Measurements from ENCODE around the gene MTMR6.

Gene MTMR6

DNA sequence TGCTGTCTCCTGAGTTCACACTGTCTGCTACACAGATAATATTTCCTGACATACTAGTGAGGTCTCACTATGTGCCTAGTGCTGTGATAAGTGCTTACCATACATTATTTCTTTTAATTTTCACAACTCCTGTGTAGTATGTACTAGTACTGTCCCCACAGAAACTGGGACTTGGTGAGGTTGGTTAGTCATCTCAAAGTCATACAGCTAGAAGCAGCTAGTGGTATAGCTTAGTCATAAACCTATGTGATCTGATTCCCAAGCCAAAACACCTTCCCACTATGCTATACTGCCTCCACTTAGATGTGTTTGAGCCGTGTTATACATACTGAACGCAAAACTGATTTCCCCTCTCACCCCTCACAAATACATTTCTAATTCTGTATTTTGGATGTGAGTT, 10.5 kb downstream of the MTMR6 start:
- no peak for DNase-seq

GRCh38 chr13:25268561-25268960, 18.7 kb downstream of the MTMR6 start:
- no peak for DNase-seq

DNA sequence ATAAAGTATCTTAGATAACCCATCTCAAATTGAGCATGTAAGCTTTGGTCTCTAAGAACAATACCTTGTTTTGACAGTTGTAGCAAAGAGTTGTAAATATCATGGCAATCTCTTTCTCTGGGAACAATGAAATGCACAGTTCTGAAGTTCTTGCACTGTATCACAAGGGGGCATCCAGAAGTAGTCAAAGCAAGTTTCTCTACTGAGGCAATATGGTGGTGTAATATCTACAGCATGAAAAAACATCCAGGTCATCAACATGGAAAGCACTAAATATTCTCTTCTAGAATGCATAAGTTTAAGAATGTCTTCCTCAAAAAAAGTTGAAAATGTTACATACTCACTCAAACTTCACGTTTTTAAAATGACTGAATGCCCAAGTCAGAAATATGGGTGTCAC, 19.6 kb downstream of the MTMR6 start:
- DNase-seq, result no peak

DNA sequence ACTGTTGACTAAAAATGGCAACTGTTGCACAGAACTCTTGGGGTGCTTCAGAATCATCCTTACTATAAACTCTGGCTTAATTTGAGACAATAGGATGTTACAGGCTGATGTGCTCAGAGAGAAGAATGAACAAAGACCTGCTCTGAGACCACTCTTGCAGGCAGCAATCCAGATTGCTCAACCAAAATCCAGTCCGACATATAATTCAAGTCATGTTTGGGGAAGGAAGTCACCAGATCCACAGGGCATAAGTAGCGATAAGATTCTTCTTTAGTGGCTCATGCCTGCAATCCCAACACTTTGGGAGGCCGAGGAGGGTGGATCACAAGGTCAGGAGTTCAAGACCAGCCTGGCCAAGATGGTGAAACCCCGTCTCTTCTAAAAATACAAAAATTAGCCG, 20.6 kb downstream of the MTMR6 start:
- no peak for DNase-seq

DNA sequence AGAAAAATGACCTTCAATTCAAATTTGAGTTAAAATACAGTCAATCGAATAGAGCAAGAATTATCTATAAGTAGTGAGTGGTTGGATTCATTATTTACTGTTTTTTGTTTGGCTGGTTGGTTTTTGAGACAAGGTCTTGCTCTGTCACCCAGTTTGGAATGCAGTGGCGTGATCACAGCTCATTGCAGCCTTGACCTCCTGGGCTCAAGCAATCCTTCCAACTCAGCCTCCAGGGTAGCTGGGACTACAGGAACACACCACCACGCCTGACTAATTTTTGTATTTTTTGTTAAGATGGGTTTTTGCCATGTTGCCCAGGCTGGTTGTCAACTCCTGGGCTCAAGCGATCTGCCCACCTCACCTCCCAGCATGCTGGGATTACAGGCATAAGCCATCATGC, 25.0 kb downstream of the MTMR6 start:
- DNase-seq, result no peak

DNA sequence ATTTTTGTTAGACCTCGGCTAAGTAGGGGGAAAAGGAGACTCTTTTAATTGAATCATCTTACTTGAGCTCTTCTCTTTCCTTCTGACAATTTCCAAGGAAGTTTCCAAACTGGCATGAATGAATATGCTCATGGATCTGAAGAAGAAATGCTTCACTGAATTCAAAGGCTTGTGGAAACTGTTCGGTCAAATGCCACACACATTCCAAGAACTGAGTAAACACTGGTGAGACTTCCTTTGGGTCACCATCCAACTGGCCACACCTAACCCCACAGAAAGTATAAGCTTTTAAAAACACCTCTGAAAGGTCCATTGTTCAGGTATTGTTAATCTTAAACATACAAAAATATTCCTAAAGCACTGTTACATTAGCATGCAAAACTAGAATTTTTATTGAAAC, 33.6 kb downstream of the MTMR6 start:
- no peak for DNase-seq

DNA sequence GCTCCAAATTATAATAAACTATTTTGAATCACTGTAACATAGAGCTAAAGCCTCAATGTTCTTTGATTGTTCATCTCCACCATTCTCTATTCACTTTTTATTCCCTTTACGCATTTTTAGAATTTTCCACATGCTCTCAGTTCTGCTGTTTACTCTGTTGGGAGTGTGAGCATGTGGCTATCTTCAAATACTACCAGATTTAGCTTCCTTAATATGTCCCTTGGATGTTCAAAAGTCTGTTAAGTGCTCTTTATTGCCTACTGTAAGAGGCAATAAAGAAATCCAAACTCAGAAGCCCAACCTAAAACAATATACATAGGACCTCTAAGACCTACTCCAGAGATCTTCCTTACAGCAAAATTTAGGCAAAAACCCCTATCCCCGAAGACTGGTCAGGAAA, 34.5 kb downstream of the MTMR6 start:
- no peak for DNase-seq

- no peak for DNase-seq
These were observed 35.1 kb downstream of the MTMR6 start for GRCh38 chr13:25252225-25252624.

DNA sequence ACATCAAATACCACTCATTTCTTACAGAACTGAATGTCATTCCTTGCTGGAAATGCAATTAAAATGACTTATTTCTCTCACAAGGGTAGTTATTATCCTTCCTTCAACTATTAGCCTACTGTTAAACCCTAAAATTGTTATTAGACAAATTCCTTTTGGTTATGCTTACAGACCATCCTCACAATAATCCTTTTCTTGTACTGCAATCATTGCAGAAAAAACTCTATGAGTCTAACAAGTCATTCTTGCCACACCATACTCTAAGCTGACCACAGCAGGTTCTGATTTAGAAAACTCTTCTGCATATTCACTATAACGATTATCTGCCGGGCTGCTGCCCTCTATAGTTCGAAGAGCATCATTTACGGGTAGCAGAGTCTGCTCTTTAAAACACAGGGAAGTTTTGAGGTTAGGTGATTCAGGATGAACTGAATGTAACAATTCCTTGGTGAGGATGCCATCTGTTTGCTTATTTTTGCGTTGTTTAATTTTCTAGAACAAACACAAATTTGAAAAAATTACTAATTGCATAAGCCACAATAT, 38.2 kb downstream of the MTMR6 start:
- no peak for DNase-seq

DNA sequence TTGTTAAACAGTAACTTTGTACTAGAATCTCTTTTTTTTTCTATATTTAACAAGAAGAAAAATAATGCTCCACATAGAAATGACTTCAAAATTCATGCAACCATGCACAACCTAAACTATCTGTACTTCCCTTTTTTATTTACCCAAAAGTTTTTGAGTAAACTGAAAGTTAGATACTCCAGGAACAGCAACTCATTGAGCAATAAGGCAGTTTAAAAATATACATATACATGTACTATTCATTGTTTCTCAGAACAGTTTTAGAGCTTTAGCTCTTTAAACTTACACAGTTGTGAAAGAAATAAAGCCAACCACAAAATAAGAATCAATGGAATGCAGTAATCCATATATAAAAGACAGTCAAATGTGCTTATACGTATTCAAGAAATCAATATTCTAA, 39.2 kb downstream of the MTMR6 start:
- DNase-seq, result no peak

DNA sequence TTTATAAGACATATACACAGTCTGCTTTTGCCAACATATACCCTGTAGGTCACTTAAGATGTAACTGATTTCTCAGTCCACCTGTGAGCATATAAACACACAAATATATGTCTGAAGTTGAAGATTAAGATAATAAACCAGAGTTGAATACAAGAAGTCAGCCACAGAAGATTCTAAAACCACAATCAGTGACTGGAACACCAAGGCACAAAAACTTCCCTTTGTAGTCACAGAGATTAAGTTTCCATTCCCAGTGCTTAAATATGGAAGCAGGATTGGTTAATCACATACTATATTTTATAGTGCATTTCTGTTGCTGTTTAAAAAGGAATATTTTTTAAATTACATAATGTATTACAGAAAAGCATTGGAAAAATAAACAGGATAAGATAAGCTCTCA, 39.9 kb downstream of the MTMR6 start:
- no peak for DNase-seq

- no peak for DNase-seq
These were observed 43.2 kb downstream of the MTMR6 start for GRCh38 chr13:25244123-25244522.

DNA sequence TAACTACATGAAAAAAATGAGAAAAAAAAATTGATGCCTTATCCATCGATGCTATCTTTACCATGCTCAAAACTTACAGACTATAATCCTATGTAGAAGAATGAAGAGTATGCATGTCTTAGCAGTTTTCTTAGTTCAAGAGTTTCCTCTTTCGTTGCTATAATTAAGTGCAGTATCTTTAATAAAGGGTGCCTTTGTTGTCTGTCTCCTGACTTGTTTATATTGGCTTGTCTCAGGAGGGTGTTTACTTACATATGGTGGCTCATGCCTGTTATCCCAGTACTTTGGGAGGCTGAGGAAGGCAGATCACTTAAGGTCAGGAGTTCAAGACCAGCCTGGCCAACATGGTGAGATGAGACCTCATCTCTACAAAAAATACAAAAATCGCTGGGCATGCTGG, 44.3 kb downstream of the MTMR6 start:
- no peak for DNase-seq

DNA sequence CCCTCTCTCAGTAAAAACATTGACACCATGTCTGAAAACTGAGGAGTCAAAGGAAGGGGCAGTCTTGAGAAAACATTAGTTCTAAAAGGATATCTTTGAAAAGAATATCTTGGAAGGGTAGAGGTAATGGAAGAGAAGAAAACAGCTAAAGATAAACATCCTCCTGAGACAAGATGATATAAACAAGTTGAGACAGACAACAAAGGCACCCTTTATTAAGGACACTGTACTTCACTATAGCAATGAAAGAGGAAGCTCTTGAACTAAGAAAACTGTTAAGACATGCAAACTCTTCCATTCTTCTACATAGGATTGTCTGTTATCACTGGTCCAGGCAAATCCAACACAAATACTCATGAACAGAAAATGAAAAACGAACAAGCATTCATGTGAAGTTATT, 46.3 kb downstream of the MTMR6 start:
- no peak for DNase-seq

DNA sequence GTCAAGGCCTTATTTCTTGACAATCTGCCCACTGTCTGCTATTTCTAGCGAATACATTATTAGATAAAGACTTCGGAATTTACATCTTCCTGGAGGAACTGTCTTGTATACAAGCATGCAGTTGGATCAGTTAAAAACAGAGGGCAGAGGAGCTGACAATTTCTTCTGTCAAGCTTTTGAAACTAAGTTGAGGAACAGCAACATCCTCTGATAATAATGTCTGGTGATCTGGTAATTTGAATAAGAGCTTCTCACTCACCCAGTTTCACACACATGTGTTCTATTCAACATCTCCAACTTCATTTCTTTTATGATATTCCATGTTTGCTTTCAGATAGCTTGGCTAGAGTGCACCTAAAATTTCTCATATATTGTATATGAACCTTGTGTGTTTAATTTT, 50.2 kb downstream of the MTMR6 start:
- no peak for DNase-seq

GRCh38 chr13:25233861-25234260, 53.4 kb downstream of the MTMR6 start:
- no peak for DNase-seq

GRCh38 chr13:25232937-25233515, 54.3 kb downstream of the MTMR6 start:
- peak; percentile 3 for DNase-seq

- no peak for DNase-seq
These were observed 55.8 kb downstream of the MTMR6 start for GRCh38 chr13:25231517-25231916.

GRCh38 chr13:25227690-25228089, 59.6 kb downstream of the MTMR6 start:
- DNase-seq, result no peak

DNA sequence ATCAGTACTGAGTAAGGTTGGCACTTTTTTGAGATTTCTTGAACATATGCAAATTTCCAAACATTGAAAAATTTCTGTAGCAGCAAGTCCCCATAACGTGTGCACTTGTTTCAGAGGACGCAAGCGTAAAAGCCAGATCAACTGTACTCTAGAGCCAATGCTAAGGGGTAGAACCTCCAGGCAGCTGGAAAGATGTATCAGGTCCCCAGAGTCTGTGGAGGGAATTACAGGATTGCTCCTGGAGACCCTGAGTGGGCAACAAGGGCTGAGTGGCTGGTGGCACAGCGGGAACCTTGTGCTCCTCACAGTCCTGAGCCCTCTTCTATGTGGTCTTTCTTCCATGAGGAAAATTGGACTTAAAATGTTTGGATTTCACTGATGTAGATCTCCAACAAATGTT, 61.3 kb downstream of the MTMR6 start:
- no peak for DNase-seq

GRCh38 chr13:25224151-25224550, 63.1 kb downstream of the MTMR6 start:
- no peak for DNase-seq

- no peak for DNase-seq
These were observed 64.5 kb downstream of the MTMR6 start for GRCh38 chr13:25222740-25223139.

GRCh38 chr13:25218019-25218418, 69.3 kb downstream of the MTMR6 start:
- DNase-seq, result no peak

GRCh38 chr13:25217023-25217885, 70.0 kb downstream of the MTMR6 start:
- DNase-seq, result no peak

- DNase-seq, result no peak
These were observed 72.1 kb downstream of the MTMR6 start for GRCh38 chr13:25215253-25215575.
